Hepatocyte (in vitro differentiated cells): ENCODE results near the gene PCDHB14.
"Not testable (repeated sequence)": the region's sequence is repeated elsewhere in the genome, so short reads cannot be mapped to it uniquely, and the experiment has no call there.

Experiments used
- EZH2 ChIP-seq: fragments of 200-600 bp; sonication (generic); IDR thresholded peaks from 2 replicates; pipeline ENCODE4 v1.6.1; 2016; ENCODE audit warnings: antibody characterized with exemption, mild to moderate bottlenecking, borderline replicate concordance
- EZH2phosphoT487 ChIP-seq: fragments of 200-600 bp; sonication (generic); IDR thresholded peaks from one replicate; pipeline ENCODE4 v1.6.1; 2018; ENCODE audit warnings: antibody characterized with exemption, mild to moderate bottlenecking, low read depth, moderate library complexity; ENCODE audit not compliant: unreplicated experiment, severe bottlenecking
- TF ChIP-seq, protein P1 (sequence below): fragments of 200-600 bp; sonication (generic); IDR thresholded peaks from 2 replicates; pipeline ENCODE4 v1.5.1; 2016; ENCODE audit warnings: antibody characterized with exemption, mild to moderate bottlenecking; ENCODE audit not compliant: poor library complexity

DNA sequence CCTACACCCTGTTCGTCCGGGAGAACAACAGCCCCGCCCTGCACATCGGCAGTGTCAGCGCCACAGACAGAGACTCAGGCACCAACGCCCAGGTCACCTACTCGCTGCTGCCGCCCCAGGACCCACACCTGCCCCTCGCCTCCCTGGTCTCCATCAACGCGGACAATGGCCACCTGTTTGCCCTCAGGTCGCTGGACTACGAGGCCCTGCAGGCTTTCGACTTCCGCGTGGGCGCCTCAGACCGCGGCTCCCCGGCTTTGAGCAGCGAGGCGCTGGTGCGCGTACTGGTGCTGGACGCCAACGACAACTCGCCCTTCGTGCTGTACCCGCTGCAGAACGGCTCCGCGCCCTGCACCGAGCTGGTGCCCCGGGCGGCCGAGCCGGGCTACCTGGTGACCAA lies 34.5 kb upstream of the PCDHB14 start:
- TF ChIP-seq, protein P1, sequence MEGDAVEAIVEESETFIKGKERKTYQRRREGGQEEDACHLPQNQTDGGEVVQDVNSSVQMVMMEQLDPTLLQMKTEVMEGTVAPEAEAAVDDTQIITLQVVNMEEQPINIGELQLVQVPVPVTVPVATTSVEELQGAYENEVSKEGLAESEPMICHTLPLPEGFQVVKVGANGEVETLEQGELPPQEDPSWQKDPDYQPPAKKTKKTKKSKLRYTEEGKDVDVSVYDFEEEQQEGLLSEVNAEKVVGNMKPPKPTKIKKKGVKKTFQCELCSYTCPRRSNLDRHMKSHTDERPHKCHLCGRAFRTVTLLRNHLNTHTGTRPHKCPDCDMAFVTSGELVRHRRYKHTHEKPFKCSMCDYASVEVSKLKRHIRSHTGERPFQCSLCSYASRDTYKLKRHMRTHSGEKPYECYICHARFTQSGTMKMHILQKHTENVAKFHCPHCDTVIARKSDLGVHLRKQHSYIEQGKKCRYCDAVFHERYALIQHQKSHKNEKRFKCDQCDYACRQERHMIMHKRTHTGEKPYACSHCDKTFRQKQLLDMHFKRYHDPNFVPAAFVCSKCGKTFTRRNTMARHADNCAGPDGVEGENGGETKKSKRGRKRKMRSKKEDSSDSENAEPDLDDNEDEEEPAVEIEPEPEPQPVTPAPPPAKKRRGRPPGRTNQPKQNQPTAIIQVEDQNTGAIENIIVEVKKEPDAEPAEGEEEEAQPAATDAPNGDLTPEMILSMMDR: not testable (repeated sequence)
- TF ChIP-seq EZH2, EZH2phosphoT487: not testable (repeated sequence)
